ENCODE data around the gene POGLUT2.

POGLUT2 gene

GRCh38 chr13:102825921-102826706, 27.3 kb upstream of the POGLUT2 start:
- WGBS, result 84% methylated on average over 8 of the region's 8 CpGs
- no peak overlapping the region for H3K9ac ChIP-seq (ENCODE audit: low read depth, low read length)
- no peaks in the 10 kb centered on the region for H3K27me3 ChIP-seq (ENCODE audit: insufficient read depth, low read length)
- no peak overlapping the region; the same call in 1 of the 2 replicates for H3K27ac ChIP-seq (ENCODE audit: low read depth, low read length)
- H3K4me1 ChIP-seq (ENCODE audit: insufficient read depth, low read length), result peaks cover 6% of the 10 kb centered on the region; the same call in 1 of the 2 replicates
- H3K36me3 ChIP-seq (ENCODE audit: insufficient read depth, low read length), result peaks cover 13% of the 10 kb centered on the region; the same call in 1 of the 2 replicates
- H3K9me3 ChIP-seq (ENCODE audit: insufficient read depth, low read depth, low read length), result no peaks in the 10 kb centered on the region; the same call in 1 of the 2 replicates
- no peak overlapping the region for H3K4me3 ChIP-seq (ENCODE audit: low read length)

- 0 out of 2 replicates have a peak overlapping the region, but pooled peaks have one; percentile 4 for H3K9ac ChIP-seq (ENCODE audit: low read depth, low read length)
- peaks cover 6% of the 10 kb centered on the region; the same call in 1 of the 2 replicates for H3K4me1 ChIP-seq (ENCODE audit: insufficient read depth, low read length)
- peaks cover 13% of the 10 kb centered on the region; the same call in 1 of the 2 replicates for H3K36me3 ChIP-seq (ENCODE audit: insufficient read depth, low read length)
- no peak overlapping the region for H3K4me3 ChIP-seq (ENCODE audit: low read length)
- peak overlapping the region; percentile 51; the same call in 1 of the 2 replicates for H3K27ac ChIP-seq (ENCODE audit: low read depth, low read length)
- H3K27me3 ChIP-seq (ENCODE audit: insufficient read depth, low read length), result no peaks in the 10 kb centered on the region
- 90% methylated on average over 4 of the region's 4 CpGs for WGBS
- H3K9me3 ChIP-seq (ENCODE audit: insufficient read depth, low read depth, low read length), result no peaks in the 10 kb centered on the region; the same call in 1 of the 2 replicates
These were observed 26.6 kb upstream of the POGLUT2 start for GRCh38 chr13:102825400-102825799.

GRCh38 chr13:102817907-102818306, 19.1 kb upstream of the POGLUT2 start:
- Histone ChIP-seq H3K27me3 (ENCODE audit: insufficient read depth, low read length) (no peaks in the 10 kb centered on the region), H3K4me1 (ENCODE audit: insufficient read depth, low read length) (peaks cover 1% of the 10 kb centered on the region; the same call in 1 of the 2 replicates), H3K27ac (ENCODE audit: low read depth, low read length) (no peak overlapping the region), H3K36me3 (ENCODE audit: insufficient read depth, low read length) (peaks cover 8% of the 10 kb centered on the region; the same call in 1 of the 2 replicates), H3K9ac (ENCODE audit: low read depth, low read length) (no peak overlapping the region), H3K9me3 (ENCODE audit: insufficient read depth, low read depth, low read length) (no peaks in the 10 kb centered on the region), H3K4me3 (ENCODE audit: low read length) (no peak overlapping the region)

GRCh38 chr13:102817241-102817640, 18.5 kb upstream of the POGLUT2 start:
- Histone ChIP-seq H3K36me3 (ENCODE audit: insufficient read depth, low read length) (peaks cover 8% of the 10 kb centered on the region; the same call in 1 of the 2 replicates), H3K9me3 (ENCODE audit: insufficient read depth, low read depth, low read length) (no peaks in the 10 kb centered on the region), H3K27me3 (ENCODE audit: insufficient read depth, low read length) (no peaks in the 10 kb centered on the region), H3K4me3 (ENCODE audit: low read length) (no peak overlapping the region), H3K9ac (ENCODE audit: low read depth, low read length) (no peak overlapping the region), H3K27ac (ENCODE audit: low read depth, low read length) (no peak overlapping the region), H3K4me1 (ENCODE audit: insufficient read depth, low read length) (peaks cover 4% of the 10 kb centered on the region; the same call in 1 of the 2 replicates)
- 100% methylated on average over 1 of the region's 1 CpG for WGBS

- Histone ChIP-seq H3K27me3 (ENCODE audit: insufficient read depth, low read length) (no peaks in the 10 kb centered on the region), H3K9ac (ENCODE audit: low read depth, low read length) (no peak overlapping the region), H3K4me1 (ENCODE audit: insufficient read depth, low read length) (peaks cover 4% of the 10 kb centered on the region; the same call in 1 of the 2 replicates), H3K36me3 (ENCODE audit: insufficient read depth, low read length) (peaks cover 2% of the 10 kb centered on the region; the same call in 1 of the 2 replicates), H3K27ac (ENCODE audit: low read depth, low read length) (no peak overlapping the region), H3K4me3 (ENCODE audit: low read length) (no peak overlapping the region), H3K9me3 (ENCODE audit: insufficient read depth, low read depth, low read length) (no peaks in the 10 kb centered on the region)
- WGBS, result 95% methylated on average over 4 of the region's 4 CpGs
These were observed 17.9 kb upstream of the POGLUT2 start for GRCh38 chr13:102816708-102817107.

- Histone ChIP-seq H3K4me3 (ENCODE audit: low read length) (no peak overlapping the region), H3K9me3 (ENCODE audit: insufficient read depth, low read depth, low read length) (0 out of 2 replicates have a peak, but pooled peaks cover 2% of the 10 kb centered on the region), H3K4me1 (ENCODE audit: insufficient read depth, low read length) (peaks cover 4% of the 10 kb centered on the region; the same call in 1 of the 2 replicates), H3K27me3 (ENCODE audit: insufficient read depth, low read length) (no peaks in the 10 kb centered on the region), H3K27ac (ENCODE audit: low read depth, low read length) (no peak overlapping the region), H3K36me3 (ENCODE audit: insufficient read depth, low read length) (no peaks in the 10 kb centered on the region; the same call in 1 of the 2 replicates), H3K9ac (ENCODE audit: low read depth, low read length) (no peak overlapping the region)
- 91% methylated on average over 3 of the region's 5 CpGs for WGBS
These were observed 17.0 kb upstream of the POGLUT2 start for GRCh38 chr13:102815788-102816187.

GRCh38 chr13:102814793-102815192, 16.0 kb upstream of the POGLUT2 start:
- no peaks in the 10 kb centered on the region; the same call in 1 of the 2 replicates for H3K36me3 ChIP-seq (ENCODE audit: insufficient read depth, low read length)
- H3K27me3 ChIP-seq (ENCODE audit: insufficient read depth, low read length), result no peaks in the 10 kb centered on the region
- no peak overlapping the region for H3K4me3 ChIP-seq (ENCODE audit: low read length)
- 0 out of 2 replicates have a peak, but pooled peaks cover 2% of the 10 kb centered on the region for H3K9me3 ChIP-seq (ENCODE audit: insufficient read depth, low read depth, low read length)
- H3K9ac ChIP-seq (ENCODE audit: low read depth, low read length), result no peak overlapping the region
- WGBS, result 75% methylated on average over 4 of the region's 6 CpGs
- no peak overlapping the region for H3K27ac ChIP-seq (ENCODE audit: low read depth, low read length)
- peaks cover 4% of the 10 kb centered on the region; the same call in 1 of the 2 replicates for H3K4me1 ChIP-seq (ENCODE audit: insufficient read depth, low read length)

- 95% methylated on average over 7 of the region's 7 CpGs for WGBS
- no peaks in the 10 kb centered on the region; the same call in 1 of the 2 replicates for H3K36me3 ChIP-seq (ENCODE audit: insufficient read depth, low read length)
- H3K4me3 ChIP-seq (ENCODE audit: low read length), result no peak overlapping the region
- no peak overlapping the region for H3K9ac ChIP-seq (ENCODE audit: low read depth, low read length)
- no peak overlapping the region for H3K27ac ChIP-seq (ENCODE audit: low read depth, low read length)
- H3K9me3 ChIP-seq (ENCODE audit: insufficient read depth, low read depth, low read length), result 0 out of 2 replicates have a peak, but pooled peaks cover 2% of the 10 kb centered on the region
- H3K27me3 ChIP-seq (ENCODE audit: insufficient read depth, low read length), result no peaks in the 10 kb centered on the region
- H3K4me1 ChIP-seq (ENCODE audit: insufficient read depth, low read length), result peaks cover 4% of the 10 kb centered on the region; the same call in 1 of the 2 replicates
These were observed 15.3 kb upstream of the POGLUT2 start for GRCh38 chr13:102814025-102814607.

GRCh38 chr13:102812611-102813287, 14.0 kb upstream of the POGLUT2 start:
- H3K36me3 ChIP-seq (ENCODE audit: insufficient read depth, low read length), result no peaks in the 10 kb centered on the region; the same call in 1 of the 2 replicates
- no peak overlapping the region for H3K27ac ChIP-seq (ENCODE audit: low read depth, low read length)

GRCh38 chr13:102807699-102808098, 8.9 kb upstream of the POGLUT2 start:
- Histone ChIP-seq H3K27ac (ENCODE audit: low read depth, low read length) (no peak overlapping the region), H3K4me3 (ENCODE audit: low read length) (no peak overlapping the region), H3K9ac (ENCODE audit: low read depth, low read length) (no peak overlapping the region), H3K4me1 (ENCODE audit: insufficient read depth, low read length) (peaks cover under 1% of the 10 kb centered on the region; the same call in 1 of the 2 replicates), H3K36me3 (ENCODE audit: insufficient read depth, low read length) (no peaks in the 10 kb centered on the region; the same call in 1 of the 2 replicates), H3K27me3 (ENCODE audit: insufficient read depth, low read length) (no peaks in the 10 kb centered on the region), H3K9me3 (ENCODE audit: insufficient read depth, low read depth, low read length) (0 out of 2 replicates have a peak, but pooled peaks cover 2% of the 10 kb centered on the region)
- 92% methylated on average over 1 of the region's 3 CpGs for WGBS

More at GRCh38 chr13:102812611-102813287, 14.0 kb upstream of the POGLUT2 start:
- no peak overlapping the region for H3K9ac ChIP-seq (ENCODE audit: low read depth, low read length)
- H3K4me3 ChIP-seq (ENCODE audit: low read length), result no peak overlapping the region
- peaks cover 4% of the 10 kb centered on the region; the same call in 1 of the 2 replicates for H3K4me1 ChIP-seq (ENCODE audit: insufficient read depth, low read length)
- no peaks in the 10 kb centered on the region for H3K27me3 ChIP-seq (ENCODE audit: insufficient read depth, low read length)
- H3K9me3 ChIP-seq (ENCODE audit: insufficient read depth, low read depth, low read length), result 0 out of 2 replicates have a peak, but pooled peaks cover 2% of the 10 kb centered on the region

All from HUES64 (cell line).